HG02938 (cell line): ENCODE measurements around the gene HSD17B11.
A peak's percentile ranks its signal among the peaks of the same experiment; 100 is the strongest.
"Not testable (repeated sequence)": the region's sequence is repeated elsewhere in the genome, so short reads cannot be mapped to it uniquely, and the experiment has no call there.

Experiments
- ATAC-seq: cut with Tn5 transposase; IDR thresholded peaks from one replicate; pipeline ENCODE4 v1.9.1; 2021; ENCODE audit warnings: mild to moderate bottlenecking, moderate library complexity; ENCODE audit not compliant: unreplicated experiment

HSD17B11 gene

DNA sequence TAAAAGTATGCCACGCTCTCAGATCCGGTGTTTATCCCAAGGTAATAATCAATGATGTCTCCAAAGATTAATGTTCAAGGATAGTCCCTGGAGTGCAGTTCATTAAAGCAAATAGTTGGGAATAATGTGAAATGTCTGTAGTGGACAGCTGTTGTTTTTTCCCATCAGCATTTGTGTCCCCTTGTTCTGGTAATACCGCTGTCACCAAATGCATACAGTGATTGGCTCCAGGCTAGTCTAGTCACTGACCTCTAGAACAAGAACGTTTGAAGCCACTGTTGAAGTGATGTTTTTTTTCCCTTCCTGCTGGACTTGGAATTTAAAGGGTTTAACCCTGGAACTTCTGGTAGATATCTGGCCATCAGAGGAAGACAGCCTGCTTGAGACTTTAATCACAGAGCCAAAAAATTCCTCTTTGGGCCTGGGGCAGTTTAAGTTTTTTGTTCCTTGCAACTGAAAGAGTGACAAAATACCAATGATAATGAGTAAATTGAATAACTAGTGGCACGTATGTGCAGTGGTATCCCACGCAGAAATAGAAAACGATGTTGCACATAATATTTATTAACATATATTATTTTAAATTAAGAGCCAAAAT, 30.6 kb downstream of the HSD17B11 start:
- no peak for ATAC-seq

DNA sequence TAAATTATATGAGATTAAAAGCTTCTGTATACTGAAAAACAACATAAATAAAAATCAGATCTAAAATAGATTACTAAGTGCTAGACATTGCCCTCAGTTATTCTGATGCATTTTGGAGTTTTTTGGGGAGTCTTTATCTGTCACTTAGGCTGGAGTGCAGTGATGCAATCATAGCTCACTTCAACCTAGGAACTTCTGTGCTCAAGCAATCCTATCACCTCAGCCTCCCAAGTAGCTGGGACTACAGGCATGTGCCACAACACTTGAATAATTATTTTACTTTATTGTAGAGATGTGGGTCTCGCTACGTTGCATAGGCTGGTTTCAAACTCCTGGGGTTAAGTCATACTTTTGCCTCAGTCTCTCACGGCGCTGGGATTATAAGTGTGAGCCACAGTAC, 31.7 kb downstream of the HSD17B11 start:
- no peak for ATAC-seq

DNA sequence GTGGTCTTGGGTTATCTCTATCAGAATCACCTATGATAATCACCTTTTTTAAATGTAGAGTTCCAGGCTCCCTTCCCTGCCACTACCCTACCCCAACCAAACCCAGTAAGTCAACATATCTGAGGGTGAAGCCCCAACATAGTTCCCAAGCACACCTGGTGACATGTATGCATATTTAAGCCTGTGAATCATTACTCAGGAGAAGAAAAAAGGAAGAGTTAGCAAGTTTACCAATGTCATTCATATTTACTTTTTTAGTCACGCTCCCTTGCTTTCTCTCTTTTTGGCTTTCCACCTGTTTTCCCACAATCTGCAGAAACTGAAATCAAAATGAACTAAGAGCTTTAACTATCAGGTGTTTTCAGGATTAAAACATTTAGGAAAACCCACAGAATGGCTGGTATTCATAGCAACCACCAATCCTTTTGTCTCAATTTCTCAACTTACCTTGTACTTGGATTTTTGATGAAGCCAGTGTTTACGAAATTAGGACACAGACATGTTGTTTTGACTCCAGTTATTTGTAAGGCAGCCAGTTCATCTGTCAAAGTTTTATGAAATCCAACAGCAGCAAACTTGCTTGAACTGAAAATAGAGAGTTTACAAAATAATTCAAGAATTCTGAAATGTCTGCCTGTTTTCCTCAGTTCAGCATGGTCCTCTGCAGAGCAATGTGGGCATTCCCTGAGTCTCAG, 34.0 kb downstream of the HSD17B11 start:
- no peak for ATAC-seq

DNA sequence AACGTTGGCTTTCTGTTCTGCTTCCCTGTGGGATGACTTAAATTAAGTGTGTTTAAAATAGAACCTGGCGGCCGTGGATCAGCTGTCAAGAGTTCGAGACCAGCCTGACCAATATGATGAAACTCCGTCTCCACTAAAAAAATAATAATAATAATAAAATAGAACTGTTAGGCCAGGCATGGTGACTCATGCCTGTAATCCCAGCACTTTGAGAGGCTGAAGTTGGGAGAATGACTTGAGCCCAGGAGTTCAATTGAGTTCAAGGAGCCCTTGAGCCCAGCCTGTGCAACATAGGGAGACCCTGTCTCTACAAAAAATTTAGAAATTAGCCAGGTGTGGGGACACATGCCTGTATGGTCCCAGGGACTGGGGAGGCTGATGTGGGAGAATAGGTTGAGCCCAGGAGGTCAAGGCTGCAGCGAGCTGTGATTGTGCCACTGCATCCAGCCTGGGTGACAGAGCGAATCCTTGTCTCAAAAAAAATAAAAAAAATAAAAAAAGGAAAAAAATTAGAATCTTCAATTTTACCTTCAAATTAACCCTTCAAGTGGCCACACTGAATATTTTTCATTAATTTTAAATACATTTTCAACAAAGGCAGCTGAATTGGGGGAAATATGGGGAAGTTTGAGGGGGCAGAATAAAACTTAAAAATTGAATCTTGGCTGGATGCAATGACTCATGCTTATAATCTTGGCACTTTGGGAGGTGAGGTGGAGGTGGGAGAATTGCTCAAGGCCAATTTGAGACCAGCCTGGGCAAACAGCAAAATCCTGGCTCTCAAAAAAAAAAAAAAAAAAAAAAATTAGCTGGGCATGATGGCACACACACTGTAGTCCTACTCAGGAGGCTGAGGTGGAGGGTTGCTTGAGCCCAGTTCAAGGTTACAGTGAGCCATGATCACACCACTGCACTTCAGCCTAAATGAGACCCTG, 36.6 kb downstream of the HSD17B11 start:
- no peak for ATAC-seq

DNA sequence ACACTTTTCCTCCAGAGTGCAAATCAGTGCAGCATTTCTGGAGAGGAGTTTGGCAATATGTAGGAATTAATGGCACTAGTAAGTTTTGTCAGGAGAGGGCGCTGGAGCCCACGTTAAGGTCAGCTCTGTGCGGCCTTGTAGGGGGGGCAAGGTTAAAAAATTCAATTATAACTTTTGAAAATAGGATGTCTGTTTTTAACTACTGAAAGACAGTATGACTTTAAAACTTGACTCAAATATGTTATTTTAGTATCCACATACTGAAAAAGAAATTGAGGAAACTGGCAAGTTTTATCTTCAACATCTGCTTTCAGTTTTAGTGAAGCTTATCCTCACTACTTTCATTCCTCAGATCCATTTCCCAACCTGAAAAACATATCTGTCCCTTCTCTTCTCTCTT, 37.4 kb downstream of the HSD17B11 start:
- peak; percentile 78 for ATAC-seq

GRCh38 chr4:87345139-87345538, 45.8 kb downstream of the HSD17B11 start:
- ATAC-seq: no peak

- ATAC-seq: no peak
Measured at GRCh38 chr4:87342872-87343271, 48.1 kb downstream of the HSD17B11 start.

GRCh38 chr4:87341954-87342635, 48.9 kb downstream of the HSD17B11 start:
- ATAC-seq: not testable (repeated sequence)

DNA sequence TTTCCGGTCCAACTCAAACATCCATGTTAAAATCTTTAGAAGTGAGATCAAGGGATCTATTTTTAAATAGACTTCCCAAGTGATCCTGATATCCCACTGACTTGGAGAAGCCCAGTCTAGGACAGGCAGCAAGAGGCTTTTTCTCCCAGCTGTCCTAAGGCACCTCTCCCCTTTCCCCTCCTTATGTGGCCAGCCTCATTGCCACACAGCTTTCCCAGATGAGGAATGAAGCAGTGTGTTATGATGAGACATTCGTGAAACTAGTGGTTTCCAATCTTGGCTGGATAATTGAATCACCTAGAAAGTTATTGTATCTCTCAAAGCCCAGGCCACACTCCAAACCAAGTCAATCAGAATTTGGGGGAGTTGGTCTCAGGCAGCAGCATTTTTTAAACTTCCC, 51.5 kb downstream of the HSD17B11 start:
- ATAC-seq: no peak

- ATAC-seq: no peak
Measured at GRCh38 chr4:87337361-87337760, 53.6 kb downstream of the HSD17B11 start.

GRCh38 chr4:87333267-87333666, 57.7 kb downstream of the HSD17B11 start:
- ATAC-seq: no peak

DNA sequence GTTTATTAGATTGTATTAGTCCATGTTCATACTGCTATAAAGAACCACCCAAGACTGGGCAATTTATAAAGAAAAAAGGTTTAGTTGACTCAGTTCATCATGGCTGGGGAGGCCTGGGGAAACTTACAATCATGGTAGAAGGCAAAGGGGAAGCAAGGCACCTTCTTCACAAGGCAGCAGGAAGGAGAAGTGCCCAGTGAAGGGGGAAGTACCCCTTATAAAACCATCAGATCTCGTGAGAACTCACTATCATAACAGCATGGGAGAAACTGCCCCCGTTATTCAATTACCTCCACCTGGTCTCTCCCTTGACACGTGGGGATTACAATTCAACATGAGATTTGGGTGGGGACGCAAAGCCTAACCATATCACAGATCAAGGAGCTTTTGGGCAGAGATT, 60.2 kb downstream of the HSD17B11 start:
- ATAC-seq: no peak

- ATAC-seq: no peak
Measured at GRCh38 chr4:87327136-87327535, 63.9 kb downstream of the HSD17B11 start.

DNA sequence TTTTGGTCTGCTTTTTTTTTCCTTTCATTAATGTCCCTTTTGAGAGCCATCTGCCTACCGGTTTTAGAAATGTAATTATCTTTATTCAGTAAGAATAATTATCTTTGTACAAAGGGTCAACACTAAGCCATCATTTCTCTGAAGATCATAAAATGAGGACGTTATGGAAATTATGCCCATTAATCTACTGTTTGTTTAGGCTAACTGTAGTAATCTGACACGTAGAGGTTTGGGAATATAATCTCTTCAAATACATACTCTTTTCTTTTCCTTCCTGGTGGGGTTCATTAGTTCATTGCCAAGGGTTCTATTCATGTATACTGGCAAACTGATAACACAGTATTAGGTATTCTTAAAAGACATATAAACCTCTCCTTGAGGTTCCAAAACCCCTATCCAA, 64.5 kb downstream of the HSD17B11 start:
- no peak for ATAC-seq

GRCh38 chr4:87322754-87323153, 68.2 kb downstream of the HSD17B11 start, which contains the start of gene HSD17B13:
Gene HSD17B13 (minus strand): TSS chr4:87322882. CDS start chr4:87322841, 41 bp downstream.
- no peak for ATAC-seq

DNA sequence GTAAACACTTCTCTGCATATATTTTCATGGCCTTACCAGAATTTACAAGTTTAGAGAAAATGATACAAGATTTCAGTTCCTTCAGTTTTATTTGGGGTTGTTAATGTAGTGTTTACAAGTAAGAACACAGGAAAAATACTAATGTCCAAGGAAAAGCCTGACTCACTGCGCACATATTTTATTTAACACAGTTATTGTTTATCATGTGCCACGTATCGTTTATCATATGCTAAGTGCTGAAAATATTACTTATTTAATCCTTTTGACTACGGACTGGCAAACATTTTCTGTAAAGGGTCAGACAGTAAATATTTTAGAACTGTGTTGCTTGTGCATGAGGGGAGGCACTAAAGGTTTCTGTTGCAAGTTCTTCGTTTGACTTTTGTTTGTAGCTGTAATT, 69.1 kb downstream of the HSD17B11 start:
- no peak for ATAC-seq

GRCh38 chr4:87317527-87317926, 73.5 kb downstream of the HSD17B11 start:
- ATAC-seq: no peak

DNA sequence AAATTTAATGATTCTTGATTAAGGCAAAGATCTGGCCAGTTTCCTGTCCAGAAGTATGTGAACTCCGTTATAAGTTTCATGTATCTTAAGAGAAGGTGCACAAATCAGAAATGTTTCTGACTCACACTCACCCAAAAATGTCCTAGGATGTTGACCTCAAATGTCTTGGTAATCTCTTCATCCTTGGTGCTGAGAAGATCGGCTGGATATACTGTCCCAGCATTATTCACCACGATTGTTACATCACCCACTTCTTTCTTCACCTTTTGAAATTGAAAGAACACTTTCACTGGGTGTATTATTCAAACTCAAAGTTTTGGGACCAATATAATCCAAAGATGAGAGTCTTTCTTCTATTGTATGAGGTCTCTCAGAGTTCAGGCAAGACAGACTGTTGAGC, 74.0 kb downstream of the HSD17B11 start:
- no peak for ATAC-seq

DNA sequence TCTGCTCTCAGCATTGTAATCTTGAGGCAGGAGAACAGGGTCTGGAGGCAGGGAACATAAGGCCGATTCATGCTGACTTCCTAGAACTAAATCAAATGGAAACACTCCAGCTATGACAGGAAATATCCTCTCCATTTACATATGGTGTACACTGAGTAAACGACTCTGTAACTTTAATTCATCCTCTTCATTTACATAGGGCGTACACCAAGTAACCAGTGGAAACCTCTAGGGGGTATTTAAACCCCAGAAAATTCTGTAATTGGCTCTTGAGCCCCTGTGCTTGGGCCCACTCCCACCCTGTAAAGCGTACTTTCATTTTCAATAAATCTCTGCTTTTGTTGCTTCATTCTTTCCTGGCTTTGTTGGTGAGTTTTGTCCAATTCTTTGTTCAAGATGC, 76.0 kb downstream of the HSD17B11 start:
- not testable (repeated sequence) for ATAC-seq

GRCh38 chr4:87313756-87314155, 77.2 kb downstream of the HSD17B11 start:
- ATAC-seq: no peak

GRCh38 chr4:87311684-87312083, 79.3 kb downstream of the HSD17B11 start:
- ATAC-seq: no peak
